ENCODE measurements around the gene TRPM5. TPM values are rescaled to one million over a fixed set of nuclear protein-coding genes. Genes with fewer than 3 reads are reported as not detected.

TRPM5 gene, protein sequence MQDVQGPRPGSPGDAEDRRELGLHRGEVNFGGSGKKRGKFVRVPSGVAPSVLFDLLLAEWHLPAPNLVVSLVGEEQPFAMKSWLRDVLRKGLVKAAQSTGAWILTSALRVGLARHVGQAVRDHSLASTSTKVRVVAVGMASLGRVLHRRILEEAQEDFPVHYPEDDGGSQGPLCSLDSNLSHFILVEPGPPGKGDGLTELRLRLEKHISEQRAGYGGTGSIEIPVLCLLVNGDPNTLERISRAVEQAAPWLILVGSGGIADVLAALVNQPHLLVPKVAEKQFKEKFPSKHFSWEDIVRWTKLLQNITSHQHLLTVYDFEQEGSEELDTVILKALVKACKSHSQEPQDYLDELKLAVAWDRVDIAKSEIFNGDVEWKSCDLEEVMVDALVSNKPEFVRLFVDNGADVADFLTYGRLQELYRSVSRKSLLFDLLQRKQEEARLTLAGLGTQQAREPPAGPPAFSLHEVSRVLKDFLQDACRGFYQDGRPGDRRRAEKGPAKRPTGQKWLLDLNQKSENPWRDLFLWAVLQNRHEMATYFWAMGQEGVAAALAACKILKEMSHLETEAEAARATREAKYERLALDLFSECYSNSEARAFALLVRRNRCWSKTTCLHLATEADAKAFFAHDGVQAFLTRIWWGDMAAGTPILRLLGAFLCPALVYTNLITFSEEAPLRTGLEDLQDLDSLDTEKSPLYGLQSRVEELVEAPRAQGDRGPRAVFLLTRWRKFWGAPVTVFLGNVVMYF (N-terminal part only)
- polyA plus RNA-seq (2013, experiment 1 of 2), result not detected
- not detected for polyA plus RNA-seq (2013, experiment 2 of 2)

GRCh38 chr11:2443881-2444820 is at the start of gene TRPM5:
Gene TRPM5, minus strand, starts transcription at chr11:2444514. Its CDS starts 21,478 bp downstream, at chr11:2423036.
- Histone ChIP-seq H2BK5ac (ENCODE audit: low read depth, low read length, poor library complexity, severe bottlenecking) (no peak within 1 kb of the TSS), H2AK5ac (ENCODE audit: low read length, severe bottlenecking) (no peak within 1 kb of the TSS), H3K9ac (ENCODE audit: low read length) (no peak within 1 kb of the TSS), H3K14ac (ENCODE audit: low read length in 2 of 2) (no peak within 1 kb of the TSS), H3K9me3 (ENCODE audit: control insufficient read depth, low read length) (peaks cover 3% of the 10 kb centered on the region), H3K23ac (ENCODE audit: low read length in 2 of 2) (no peak within 1 kb of the TSS), H3K4me1 (ENCODE audit: control insufficient read depth, insufficient read depth, low read depth, low read length) (peaks cover 9% of the 10 kb centered on the region), H3K4me2 (ENCODE audit: low read length, poor library complexity, severe bottlenecking) (peak within 1 kb of the TSS; percentile 40), H4K8ac (ENCODE audit: low read length) (no peak within 1 kb of the TSS), H3K36me3 (ENCODE audit: control insufficient read depth in 1 of 2, insufficient read depth in 2 of 2, low read depth in 1 of 2, low read length in 2 of 2) (no peaks in the 10 kb centered on the region), H3K27me3 (ENCODE audit: control insufficient read depth in 1 of 2, insufficient read depth in 1 of 2, low read length in 2 of 2) (peaks cover 76 to 79% of the 10 kb centered on the region in 2 experiments), H4K91ac (ENCODE audit: low read length) (no peak within 1 kb of the TSS), H2AFZ (ENCODE audit: low read depth, low read length) (no peak within 1 kb of the TSS), H2BK120ac (ENCODE audit: low read depth, low read length) (no peak within 1 kb of the TSS), H2BK12ac (ENCODE audit: low read length in 2 of 2) (no peak within 1 kb of the TSS), H3K79me1 (replicated peaks; ENCODE audit: low read length, poor library complexity, severe bottlenecking) (no peaks in the 10 kb centered on the region), H3K27ac (ENCODE audit: low read length, poor library complexity, severe bottlenecking) (no peak within 1 kb of the TSS), H3K4ac (ENCODE audit: low read depth in 1 of 2, low read length in 2 of 2) (no peak within 1 kb of the TSS), H3K18ac (ENCODE audit: low read depth in 1 of 2, low read length in 2 of 2) (no peak within 1 kb of the TSS), H3K4me3 (ENCODE audit: insufficient read depth in 1 of 2, low read depth in 1 of 2, low read length in 2 of 2) (no peak within 1 kb of the TSS), H2BK15ac (ENCODE audit: low read depth, poor library complexity, severe bottlenecking) (no peak within 1 kb of the TSS)
- 29% methylated on average over 36 of the region's 64 CpGs for WGBS
- DNase-seq, result no peak

- Histone ChIP-seq H2AFZ (ENCODE audit: low read depth, low read length) (no peak overlapping the region), H2BK12ac (ENCODE audit: low read length in 2 of 2) (no peak overlapping the region), H3K4me1 (ENCODE audit: control insufficient read depth, insufficient read depth, low read depth, low read length) (no peaks in the 10 kb centered on the region), H3K27ac (ENCODE audit: low read length, poor library complexity, severe bottlenecking) (no peak overlapping the region), H3K79me1 (replicated peaks; ENCODE audit: low read length, poor library complexity, severe bottlenecking) (no peaks in the 10 kb centered on the region), H3K23ac (ENCODE audit: low read length in 2 of 2) (no peak overlapping the region), H3K4me3 (ENCODE audit: insufficient read depth in 1 of 2, low read depth in 1 of 2, low read length in 2 of 2) (no peak overlapping the region), H2BK15ac (ENCODE audit: low read depth, poor library complexity, severe bottlenecking) (no peak overlapping the region), H3K27me3 (ENCODE audit: control insufficient read depth in 1 of 2, insufficient read depth in 1 of 2, low read length in 2 of 2) (peaks cover 0 to 5% of the 10 kb centered on the region in 2 experiments), H2BK120ac (ENCODE audit: low read depth, low read length) (no peak overlapping the region), H3K4me2 (ENCODE audit: low read length, poor library complexity, severe bottlenecking) (no peak overlapping the region), H3K14ac (ENCODE audit: low read length in 2 of 2) (no peak overlapping the region), H2AK5ac (ENCODE audit: low read length, severe bottlenecking) (no peak overlapping the region), H2BK5ac (ENCODE audit: low read depth, low read length, poor library complexity, severe bottlenecking) (no peak overlapping the region), H3K9ac (ENCODE audit: low read length) (no peak overlapping the region), H3K36me3 (ENCODE audit: control insufficient read depth in 1 of 2, insufficient read depth in 2 of 2, low read depth in 1 of 2, low read length in 2 of 2) (no peaks in the 10 kb centered on the region), H3K9me3 (ENCODE audit: control insufficient read depth, low read length) (peaks cover 60% of the 10 kb centered on the region), H4K91ac (ENCODE audit: low read length) (no peak overlapping the region), H4K8ac (ENCODE audit: low read length) (no peak overlapping the region), H3K4ac (ENCODE audit: low read depth in 1 of 2, low read length in 2 of 2) (no peak overlapping the region), H3K18ac (ENCODE audit: low read depth in 1 of 2, low read length in 2 of 2) (no peak overlapping the region)
- no peak for DNase-seq
- whole genome bisulfite sequencing, result 2% methylated on average over 2 of the region's 2 CpGs
Observed at GRCh38 chr11:2489083-2489482, 44.8 kb upstream of the TRPM5 start.

DNA sequence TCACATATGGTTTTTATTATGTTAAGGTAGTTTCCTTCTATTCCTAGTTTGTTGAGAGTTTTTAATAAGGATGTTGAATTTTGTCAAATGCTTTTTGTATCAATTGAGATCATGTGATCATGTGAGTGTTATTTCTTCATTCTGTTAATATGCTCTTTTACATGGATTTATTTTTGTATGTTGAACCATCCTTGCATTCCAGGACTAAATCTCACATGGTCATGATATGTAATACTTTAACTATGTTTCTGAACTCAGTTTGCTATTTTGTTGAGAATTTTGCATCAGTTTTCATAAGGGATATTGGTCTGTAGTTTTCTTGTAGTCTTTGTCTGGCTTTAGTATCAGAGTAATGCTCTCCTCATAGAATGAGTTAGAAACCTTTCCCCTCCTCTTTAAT is 43.7 kb upstream of the TRPM5 start:
- DNase-seq, result no peak
- H3K9me3 ChIP-seq (ENCODE audit: control insufficient read depth, low read length), result peaks cover 65% of the 10 kb centered on the region

More for the DNA sequence above, 43.7 kb upstream of the TRPM5 start:
- H3K4me2 ChIP-seq (ENCODE audit: low read length, poor library complexity, severe bottlenecking), result no peak overlapping the region
- H3K18ac ChIP-seq (ENCODE audit: low read depth in 1 of 2, low read length in 2 of 2), result no peak overlapping the region
- no peak overlapping the region for H4K8ac ChIP-seq (ENCODE audit: low read length)
- H3K4ac ChIP-seq (ENCODE audit: low read depth in 1 of 2, low read length in 2 of 2), result no peak overlapping the region
- peaks cover 9 to 16% of the 10 kb centered on the region in 2 experiments for H3K27me3 ChIP-seq (ENCODE audit: control insufficient read depth in 1 of 2, insufficient read depth in 1 of 2, low read length in 2 of 2)
- no peaks in the 10 kb centered on the region for H3K36me3 ChIP-seq (ENCODE audit: control insufficient read depth in 1 of 2, insufficient read depth in 2 of 2, low read depth in 1 of 2, low read length in 2 of 2)
- no peak overlapping the region for H4K91ac ChIP-seq (ENCODE audit: low read length)
- no peak overlapping the region for H2AFZ ChIP-seq (ENCODE audit: low read depth, low read length)
- H3K27ac ChIP-seq (ENCODE audit: low read length, poor library complexity, severe bottlenecking), result no peak overlapping the region
- no peaks in the 10 kb centered on the region for H3K4me1 ChIP-seq (ENCODE audit: control insufficient read depth, insufficient read depth, low read depth, low read length)
- H3K23ac ChIP-seq (ENCODE audit: low read length in 2 of 2), result no peak overlapping the region
- H3K14ac ChIP-seq (ENCODE audit: low read length in 2 of 2), result no peak overlapping the region
- H2BK5ac ChIP-seq (ENCODE audit: low read depth, low read length, poor library complexity, severe bottlenecking), result no peak overlapping the region
- H2BK12ac ChIP-seq (ENCODE audit: low read length in 2 of 2), result no peak overlapping the region
- no peak overlapping the region for H3K9ac ChIP-seq (ENCODE audit: low read length)
- H3K79me1 ChIP-seq (replicated peaks; ENCODE audit: low read length, poor library complexity, severe bottlenecking), result no peaks in the 10 kb centered on the region
- H2BK15ac ChIP-seq (ENCODE audit: low read depth, poor library complexity, severe bottlenecking), result no peak overlapping the region
- H2BK120ac ChIP-seq (ENCODE audit: low read depth, low read length), result no peak overlapping the region
- H2AK5ac ChIP-seq (ENCODE audit: low read length, severe bottlenecking), result no peak overlapping the region
- no peak overlapping the region for H3K4me3 ChIP-seq (ENCODE audit: insufficient read depth in 1 of 2, low read depth in 1 of 2, low read length in 2 of 2)
